GM12872 (cell line): ENCODE measurements around the gene EPB42.

Source experiments
- TF ChIP-seq, protein P1 (sequence below): IDR thresholded peaks from 3 replicates; pipeline ENCODE4 v1.5.1; 2011; ENCODE audit warnings: low read depth, mild to moderate bottlenecking, low read length, moderate library complexity; ENCODE audit not compliant: insufficient read depth

The EPB42 gene

DNA sequence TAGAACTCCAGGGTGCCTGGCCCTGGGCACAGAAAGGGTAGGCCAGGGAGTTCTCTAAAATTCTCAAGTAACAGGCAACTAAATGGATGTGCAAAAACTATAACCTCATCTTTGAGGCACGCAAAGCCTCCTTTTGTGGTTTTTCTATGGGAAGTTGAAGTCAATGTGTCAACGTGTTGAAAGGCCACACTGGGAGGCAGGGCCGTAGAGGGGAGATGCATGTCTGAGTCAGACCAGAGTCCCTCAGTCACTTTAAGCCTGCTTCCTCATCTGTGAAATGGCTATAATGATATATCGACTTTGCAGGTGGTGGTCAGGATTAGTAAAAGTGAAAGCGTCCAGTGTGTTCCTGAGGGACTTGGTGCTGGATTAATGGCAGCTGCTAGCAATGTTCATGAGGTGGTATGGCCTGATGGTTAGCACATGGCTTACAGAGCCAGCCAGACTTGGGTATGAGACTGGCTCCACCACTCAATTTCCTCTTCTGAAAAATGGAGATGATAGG is 28.9 kb upstream of the EPB42 start:
- TF ChIP-seq, protein P1, sequence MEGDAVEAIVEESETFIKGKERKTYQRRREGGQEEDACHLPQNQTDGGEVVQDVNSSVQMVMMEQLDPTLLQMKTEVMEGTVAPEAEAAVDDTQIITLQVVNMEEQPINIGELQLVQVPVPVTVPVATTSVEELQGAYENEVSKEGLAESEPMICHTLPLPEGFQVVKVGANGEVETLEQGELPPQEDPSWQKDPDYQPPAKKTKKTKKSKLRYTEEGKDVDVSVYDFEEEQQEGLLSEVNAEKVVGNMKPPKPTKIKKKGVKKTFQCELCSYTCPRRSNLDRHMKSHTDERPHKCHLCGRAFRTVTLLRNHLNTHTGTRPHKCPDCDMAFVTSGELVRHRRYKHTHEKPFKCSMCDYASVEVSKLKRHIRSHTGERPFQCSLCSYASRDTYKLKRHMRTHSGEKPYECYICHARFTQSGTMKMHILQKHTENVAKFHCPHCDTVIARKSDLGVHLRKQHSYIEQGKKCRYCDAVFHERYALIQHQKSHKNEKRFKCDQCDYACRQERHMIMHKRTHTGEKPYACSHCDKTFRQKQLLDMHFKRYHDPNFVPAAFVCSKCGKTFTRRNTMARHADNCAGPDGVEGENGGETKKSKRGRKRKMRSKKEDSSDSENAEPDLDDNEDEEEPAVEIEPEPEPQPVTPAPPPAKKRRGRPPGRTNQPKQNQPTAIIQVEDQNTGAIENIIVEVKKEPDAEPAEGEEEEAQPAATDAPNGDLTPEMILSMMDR = no peak

DNA sequence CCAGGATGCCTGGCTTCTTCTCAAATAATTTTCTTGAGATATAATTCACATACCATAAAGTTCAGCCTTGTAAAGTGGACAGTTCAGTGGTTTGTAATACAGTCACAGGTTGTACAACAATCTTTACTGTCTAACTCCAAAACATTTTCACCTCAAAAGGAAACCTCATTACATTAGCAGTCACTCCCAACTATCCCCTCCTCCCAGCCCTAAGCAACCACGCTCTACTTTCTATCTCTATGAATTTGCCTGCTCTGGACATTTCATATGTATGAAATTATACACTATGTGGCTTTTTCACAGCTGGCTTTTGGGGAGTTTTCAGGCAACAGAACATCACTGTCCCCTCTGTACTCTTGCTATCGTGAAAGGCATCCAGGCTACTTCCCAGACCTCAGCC is 28.4 kb upstream of the EPB42 start:
- TF ChIP-seq, protein P1 = no peak

DNA sequence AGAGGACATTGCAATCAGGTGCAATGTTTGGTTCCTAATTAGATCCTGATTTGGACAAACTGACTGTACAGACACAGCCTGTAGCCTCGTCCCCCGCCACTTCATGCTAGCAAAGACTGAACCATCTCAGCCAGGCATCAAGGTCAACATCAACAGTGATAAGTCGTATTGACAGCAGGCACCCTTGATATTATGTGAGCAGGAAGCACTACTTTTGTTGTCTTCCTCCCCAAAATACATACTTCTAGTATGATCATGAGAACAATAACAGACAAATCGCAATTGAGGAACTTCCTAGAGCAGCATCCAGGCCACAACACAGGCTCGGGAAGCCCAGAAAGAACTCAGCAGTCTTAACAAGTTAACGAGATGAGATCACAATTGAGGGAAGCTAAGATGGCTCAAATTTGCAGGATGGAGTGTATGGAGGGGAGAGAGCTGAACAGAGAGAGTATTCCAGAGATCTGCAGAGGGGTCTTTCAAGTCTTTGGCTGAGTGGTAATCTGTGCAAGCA is 25.5 kb upstream of the EPB42 start:
- TF ChIP-seq, protein P1 = no peak

DNA sequence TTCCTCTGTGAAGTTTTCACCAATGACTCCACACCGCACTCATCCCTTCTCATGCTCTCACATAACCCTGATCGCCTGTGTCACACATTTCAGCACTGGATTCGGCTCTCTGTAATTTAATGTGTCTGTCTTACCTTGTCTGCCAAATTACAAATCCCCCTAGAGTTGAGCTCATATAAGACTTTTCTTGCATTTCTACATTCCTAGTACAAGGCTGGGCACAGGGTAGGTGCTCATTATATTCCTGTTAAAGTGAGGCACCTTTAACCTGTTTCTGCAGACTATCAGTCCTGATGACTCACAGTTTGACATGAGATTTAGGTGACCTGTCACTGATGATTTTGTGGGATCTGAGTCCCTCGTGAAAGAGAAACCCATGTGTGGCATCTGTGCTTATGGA is 23.3 kb upstream of the EPB42 start:
- TF ChIP-seq, protein P1 = no peak

DNA sequence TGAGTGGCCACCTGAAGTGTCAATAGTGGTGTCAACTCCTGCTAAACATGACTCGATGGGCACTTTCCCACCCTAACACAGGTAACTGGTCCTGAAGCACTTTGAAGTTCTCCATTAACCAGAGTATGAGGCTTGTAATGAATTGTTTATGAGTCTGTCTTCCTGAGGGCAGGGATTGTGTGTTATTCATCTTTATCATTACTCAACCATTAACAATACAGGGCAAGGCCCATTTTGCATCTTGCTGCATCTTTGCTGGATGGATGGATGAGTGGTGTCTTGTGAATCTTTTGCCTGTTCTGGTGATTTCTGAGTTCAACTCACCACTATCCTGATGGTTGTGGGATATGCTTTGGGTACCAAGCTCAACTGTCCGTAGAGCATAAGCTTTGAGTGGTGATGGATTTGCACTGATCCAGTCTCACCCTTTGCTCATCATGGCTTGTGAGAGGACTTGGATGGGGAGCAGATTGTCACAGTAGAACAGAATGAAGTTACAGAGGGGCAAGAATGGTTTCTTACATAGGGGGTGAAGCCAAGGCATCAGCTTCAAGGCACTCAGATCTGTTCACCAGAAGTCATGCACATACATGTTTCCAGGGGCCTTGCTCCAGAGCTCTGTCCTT is 22.3 kb upstream of the EPB42 start:
- TF ChIP-seq, protein P1 = no peak

DNA sequence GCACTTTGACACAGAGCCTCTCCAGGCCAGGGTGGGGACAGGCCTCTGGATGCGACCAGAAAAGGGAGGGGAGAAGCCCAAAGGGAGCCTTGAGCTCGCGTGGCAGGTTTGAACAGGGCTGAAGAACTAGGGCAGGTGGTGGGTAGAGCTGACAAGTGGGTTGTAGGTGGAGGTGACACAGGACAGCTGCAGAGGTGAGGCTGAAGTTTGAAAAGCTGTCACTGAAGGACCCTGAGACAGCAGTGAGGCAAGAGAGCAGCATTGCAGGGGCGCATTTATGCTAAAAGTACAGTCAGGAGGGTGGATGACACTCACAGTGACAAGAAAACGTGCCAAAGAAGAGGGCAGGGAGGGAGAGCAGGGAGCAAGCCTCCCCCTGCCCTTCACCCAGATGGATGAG is 21.8 kb upstream of the EPB42 start:
- TF ChIP-seq, protein P1 = no peak

DNA sequence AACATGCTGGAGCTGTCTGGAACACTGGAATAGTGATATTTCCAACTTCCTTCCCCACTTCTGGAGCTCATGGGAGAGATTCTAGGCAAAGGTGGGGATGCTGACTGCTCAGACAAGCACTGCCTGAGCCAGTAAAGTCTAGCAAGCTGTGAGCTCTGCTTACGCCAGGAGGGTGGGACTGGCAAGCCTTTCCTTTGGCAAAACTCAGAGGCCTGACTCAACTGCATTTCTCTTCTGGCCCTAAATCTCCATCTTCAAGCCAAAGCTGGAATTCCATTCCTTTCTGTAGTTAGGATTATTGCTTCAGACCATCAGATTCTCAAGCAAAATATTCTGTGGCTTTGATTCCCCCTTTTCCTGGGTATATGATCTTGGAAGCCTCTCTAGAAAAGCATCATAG is 20.3 kb upstream of the EPB42 start:
- TF ChIP-seq, protein P1 = no peak
